GM21737 (cell line): ENCODE data around the gene ATP13A2.
"Not testable (repeated sequence)": the region's sequence is repeated elsewhere in the genome, so short reads cannot be mapped to it uniquely, and the experiment has no call there.

Source experiments
- ATAC-seq: cut with Tn5 transposase; IDR thresholded peaks from one replicate; pipeline ENCODE4 v1.9.1; 2021; ENCODE audit warnings: mild to moderate bottlenecking, moderate library complexity; ENCODE audit not compliant: unreplicated experiment

Gene ATP13A2

GRCh38 chr1:16961297-16962133 is 50.2 kb downstream of the ATP13A2 start:
- no peak for ATAC-seq

GRCh38 chr1:16960560-16961296 is 51.0 kb downstream of the ATP13A2 start:
- no peak for ATAC-seq

GRCh38 chr1:16958475-16958874 is 53.3 kb downstream of the ATP13A2 start:
- ATAC-seq, result no peak

- ATAC-seq, result no peak
These were observed 54.0 kb downstream of the ATP13A2 start for GRCh38 chr1:16957731-16958130.

GRCh38 chr1:16956775-16957174 is 55.0 kb downstream of the ATP13A2 start:
- no peak for ATAC-seq

- ATAC-seq, result no peak
These were observed 56.5 kb downstream of the ATP13A2 start for GRCh38 chr1:16955186-16955585.

- ATAC-seq, result no peak
These were observed 57.1 kb downstream of the ATP13A2 start for GRCh38 chr1:16954579-16954978.

GRCh38 chr1:16952376-16952775 is 59.4 kb downstream of the ATP13A2 start:
- ATAC-seq, result not testable (repeated sequence)

- not testable (repeated sequence) for ATAC-seq
These were observed 62.7 kb downstream of the ATP13A2 start for GRCh38 chr1:16949026-16949425.

GRCh38 chr1:16948282-16948891 is 63.3 kb downstream of the ATP13A2 start:
- ATAC-seq, result not testable (repeated sequence)

GRCh38 chr1:16946646-16947045 is 65.1 kb downstream of the ATP13A2 start:
- no peak for ATAC-seq

- not testable (repeated sequence) for ATAC-seq
These were observed 65.5 kb downstream of the ATP13A2 start for GRCh38 chr1:16946185-16946584.

GRCh38 chr1:16945512-16945911 is 66.2 kb downstream of the ATP13A2 start:
- ATAC-seq, result not testable (repeated sequence)

GRCh38 chr1:16944038-16944437 is 67.7 kb downstream of the ATP13A2 start:
- no peak for ATAC-seq

GRCh38 chr1:16939386-16940180 is 72.1 kb downstream of the ATP13A2 start:
- ATAC-seq, result not testable (repeated sequence)

- ATAC-seq, result no peak
These were observed 73.1 kb downstream of the ATP13A2 start for GRCh38 chr1:16938351-16939321.

- ATAC-seq, result not testable (repeated sequence)
These were observed 75.1 kb downstream of the ATP13A2 start for GRCh38 chr1:16936580-16936979.
